GM12801 (cell line): ENCODE measurements around the gene FANCG.

ENCODE experiments used
- CTCF ChIP-seq: IDR thresholded peaks from one replicate; pipeline ENCODE4 v1.5.1; 2011; ENCODE audit warnings: control low read depth; ENCODE audit not compliant: insufficient read length; ENCODE audit errors: extremely low read depth

The FANCG gene

GRCh38 chr9:35106343-35106730 is 26.6 kb upstream of the FANCG start:
- TF ChIP-seq CTCF: no peak

DNA sequence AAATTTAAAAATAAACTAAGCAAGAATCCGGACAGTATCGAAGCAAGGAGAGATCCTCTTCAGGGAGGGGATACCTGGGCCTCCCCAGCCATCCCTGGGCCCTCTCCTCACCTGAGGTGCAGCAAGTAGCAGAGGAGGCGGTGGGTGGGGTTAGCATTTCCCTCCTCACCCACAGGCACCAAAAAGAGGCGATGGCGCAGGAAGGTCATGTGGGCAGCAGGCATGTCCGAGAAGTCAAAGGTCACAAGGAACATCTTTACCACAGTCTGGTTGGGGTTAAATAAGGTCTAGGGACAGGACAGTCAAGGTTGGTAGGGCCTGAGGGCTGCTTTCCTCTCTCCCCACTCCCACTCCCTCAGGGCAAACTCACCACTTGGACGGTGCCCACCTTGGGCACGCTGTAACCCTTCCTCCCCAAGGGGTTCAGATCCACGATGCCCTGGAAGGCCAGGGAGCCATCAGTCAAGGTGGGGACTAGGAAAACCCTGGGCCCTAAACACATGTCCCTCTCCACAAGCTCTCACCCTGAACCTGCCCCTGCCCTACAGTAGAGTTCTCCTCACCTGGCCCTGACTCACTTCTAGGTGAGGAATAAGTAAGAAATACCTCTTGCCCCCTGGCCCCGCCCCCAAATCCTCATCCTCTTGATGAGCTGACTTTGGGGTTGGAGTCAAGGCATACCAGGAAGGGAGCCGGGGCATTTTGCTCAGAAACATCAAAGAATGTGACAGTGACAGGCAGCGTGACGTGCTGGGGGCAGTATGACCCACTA is 26.0 kb upstream of the FANCG start:
- TF ChIP-seq CTCF: no peak

DNA sequence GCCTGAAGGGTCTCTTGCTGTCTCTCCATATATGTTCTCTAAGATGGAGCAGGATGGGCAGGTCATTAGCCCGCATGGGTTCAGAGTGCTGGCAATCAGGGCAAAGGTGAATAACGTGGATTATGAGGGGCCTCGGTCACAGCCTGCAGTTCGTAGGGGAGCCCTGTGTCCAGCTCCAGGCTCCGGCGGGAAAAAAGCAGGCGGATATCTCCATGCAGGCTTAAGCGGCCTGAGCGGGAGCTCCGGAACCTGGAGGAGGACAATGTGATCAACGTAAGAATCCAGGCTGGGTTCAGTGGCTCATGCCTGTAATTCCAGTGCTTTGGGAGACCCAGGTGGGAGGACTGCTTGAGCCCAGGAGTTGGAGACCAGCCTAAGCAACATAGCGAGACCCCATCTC is 25.4 kb upstream of the FANCG start:
- TF ChIP-seq CTCF: no peak

GRCh38 chr9:35104586-35104985 is 24.8 kb upstream of the FANCG start:
- TF ChIP-seq CTCF: no peak

DNA sequence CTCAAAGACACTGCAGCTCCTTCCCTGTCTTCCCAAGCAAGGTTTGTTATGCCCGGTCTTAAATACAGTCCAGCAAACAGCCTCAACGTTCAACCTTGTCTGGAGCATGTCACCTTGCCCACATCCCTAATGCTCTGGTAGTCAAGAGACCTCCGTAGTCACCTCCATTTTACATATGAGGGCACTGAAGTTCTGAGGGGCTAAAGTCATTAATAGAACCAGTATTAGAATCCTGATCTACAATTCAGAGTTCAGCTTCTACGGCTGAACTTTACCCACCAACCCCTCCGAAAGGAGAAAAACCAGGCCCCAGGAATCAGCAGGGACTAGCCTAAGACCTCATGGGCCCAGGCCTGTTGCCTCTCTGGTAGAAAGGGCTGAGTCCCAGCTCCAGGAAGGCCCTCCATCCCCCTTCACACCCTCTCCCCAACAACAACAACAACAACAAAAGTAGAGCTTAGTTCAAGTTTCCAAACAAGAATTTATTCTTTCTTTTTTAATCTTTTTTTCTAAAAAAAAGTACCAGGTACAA is 24.0 kb upstream of the FANCG start:
- TF ChIP-seq CTCF: no peak

DNA sequence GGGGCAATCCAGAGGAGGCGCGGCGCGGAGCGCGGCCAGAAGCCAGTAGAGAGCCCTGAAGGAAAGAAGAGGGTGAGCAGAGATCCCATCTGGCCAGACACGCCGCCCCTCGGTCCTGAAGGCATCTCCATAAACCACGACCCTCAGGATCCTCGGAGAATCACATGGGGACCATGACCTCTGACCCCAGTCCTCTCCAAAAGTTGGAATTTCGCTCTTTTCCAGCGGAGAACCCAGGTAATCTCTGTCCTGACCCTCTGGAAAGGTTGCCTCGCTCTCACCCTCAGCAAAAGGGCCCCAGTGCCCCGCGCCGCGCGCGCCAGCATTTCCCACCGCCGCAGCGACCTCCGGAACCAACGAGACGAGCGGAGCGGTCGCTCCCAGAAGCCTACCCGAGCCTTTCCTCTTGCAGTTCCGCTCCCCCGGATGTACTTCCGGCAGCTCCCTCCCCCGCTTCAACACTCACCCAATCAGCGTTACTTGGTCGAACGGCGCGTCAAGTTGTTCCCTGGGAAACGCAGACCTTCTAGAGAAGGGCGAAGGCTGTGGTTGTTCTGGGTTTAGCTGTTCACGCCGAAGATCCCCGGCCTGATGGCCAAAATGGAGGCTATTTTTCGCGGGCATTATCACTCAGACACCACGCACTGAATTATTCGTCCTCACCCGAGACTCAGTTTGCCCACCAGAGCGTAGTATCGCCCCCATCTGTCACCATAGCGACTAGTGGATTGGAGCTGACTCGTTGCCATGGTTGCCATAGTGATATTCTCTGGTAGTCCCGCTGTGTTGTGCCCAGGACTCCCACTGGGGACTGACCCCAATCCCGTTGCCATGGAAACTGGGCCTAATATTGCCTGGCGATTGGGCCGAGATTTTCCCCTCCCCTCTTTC is 23.3 kb upstream of the FANCG start, which contains the start of gene STOML2:
Gene STOML2 (minus strand): TSS at position 363 of the 891 bp plus-strand sequence. CDS start 37 bp downstream, at position 326.
- TF ChIP-seq CTCF: no peak

GRCh38 chr9:35102465-35102768 is 22.7 kb upstream of the FANCG start:
- TF ChIP-seq CTCF: no peak
